ENCODE data around the gene SCN2A. TPM values are rescaled to one million over a fixed set of nuclear protein-coding genes. Genes with fewer than 3 reads are reported as not detected.

Gene SCN2A
- total RNA-seq, 6 experiments from 2014 or later, result 0.14 to 0.94 (median 0.67) TPM

DNA sequence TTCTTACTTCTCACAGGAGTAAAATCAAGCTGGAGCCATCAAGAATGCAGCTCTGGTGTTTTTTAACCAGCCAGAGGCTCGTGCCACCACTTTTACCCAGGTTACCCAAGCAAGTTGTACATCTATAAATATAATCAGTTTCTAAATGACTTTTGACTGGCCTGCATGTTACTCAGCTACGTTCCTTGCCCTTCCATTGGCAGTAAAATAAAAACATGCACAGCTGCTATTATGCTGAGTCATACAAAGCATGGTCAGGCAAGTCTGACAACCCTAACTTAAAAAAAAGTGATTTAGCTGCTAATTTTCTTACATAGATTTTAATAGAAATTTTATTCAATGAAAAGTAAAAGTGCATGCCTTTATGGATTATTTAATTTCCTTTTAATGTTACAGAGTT is 118.5 kb downstream of the SCN2A start:
- H3K4me3 Mint-ChIP-seq, result no peak overlapping the region
- no peak overlapping the region for H3K27ac Mint-ChIP-seq
- DNase-seq, result peak; percentile 15
- no peak for TF ChIP-seq CTCF (IDR thresholded peaks at IDR 0.05)
- no peaks in the 10 kb centered on the region for H3K27me3 Mint-ChIP-seq (ENCODE audit: insufficient read depth)
- no peaks in the 10 kb centered on the region for H3K9me3 Mint-ChIP-seq
- H3K4me1 Mint-ChIP-seq (ENCODE audit: low read depth), result no peaks in the 10 kb centered on the region
- no peaks in the 10 kb centered on the region for H3K36me3 Mint-ChIP-seq (ENCODE audit: low read depth)

GRCh38 chr2:165361514-165361913 is 122.3 kb downstream of the SCN2A start:
- no peak for DNase-seq
- Mint-ChIP-seq H3K27ac (no peak overlapping the region), H3K4me1 (ENCODE audit: low read depth) (no peaks in the 10 kb centered on the region), H3K9me3 (no peaks in the 10 kb centered on the region; the same call in 1 of the 2 replicates), H3K27me3 (ENCODE audit: insufficient read depth) (no peaks in the 10 kb centered on the region), H3K4me3 (no peak overlapping the region), H3K36me3 (ENCODE audit: low read depth) (no peaks in the 10 kb centered on the region)
- no peak for TF ChIP-seq CTCF (IDR thresholded peaks at IDR 0.05)

DNA sequence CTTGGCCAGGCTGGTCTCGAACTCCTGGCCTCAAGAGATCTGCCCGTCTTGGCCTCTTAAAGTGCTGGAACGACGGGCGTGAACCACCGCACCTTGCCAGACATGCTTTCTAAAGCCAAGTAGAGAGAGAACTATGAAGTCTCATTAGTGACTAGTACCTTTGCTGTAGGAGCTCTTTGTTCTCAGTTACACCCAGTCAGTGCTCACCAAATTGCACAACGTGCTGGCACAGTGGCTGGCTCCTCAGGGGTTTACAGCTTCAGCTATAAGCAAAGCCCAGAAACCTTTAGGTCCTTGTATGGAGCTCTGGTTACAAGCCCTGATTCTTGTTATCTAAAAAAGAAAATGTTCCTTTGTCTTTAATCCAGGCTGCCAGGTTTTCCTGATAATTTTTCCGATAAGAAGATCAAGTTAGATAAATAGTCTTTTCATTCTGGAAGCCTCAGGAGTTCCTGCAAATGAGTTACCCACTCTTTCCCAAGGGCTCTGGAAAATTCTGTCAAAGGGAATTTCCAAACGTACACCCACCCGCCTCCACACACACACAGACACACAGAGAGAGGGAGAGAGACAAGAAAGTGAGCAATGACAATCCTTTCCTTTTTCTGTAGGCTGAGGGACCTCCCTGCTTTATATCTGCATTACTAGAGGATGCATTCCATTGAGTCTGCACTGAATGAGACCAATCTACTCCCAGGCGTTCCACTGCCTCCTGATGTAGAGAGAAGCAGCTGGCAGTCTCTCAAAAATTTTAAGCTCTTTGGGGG is 130.1 kb downstream of the SCN2A start:
- no peak for DNase-seq
- TF ChIP-seq CTCF (IDR thresholded peaks at IDR 0.05), result no peak
- H3K36me3 Mint-ChIP-seq (ENCODE audit: low read depth), result no peaks in the 10 kb centered on the region
- no peaks in the 10 kb centered on the region for H3K27me3 Mint-ChIP-seq (ENCODE audit: insufficient read depth)
- no peak overlapping the region for H3K27ac Mint-ChIP-seq
- H3K4me3 Mint-ChIP-seq, result no peak overlapping the region
- H3K4me1 Mint-ChIP-seq (ENCODE audit: low read depth), result no peaks in the 10 kb centered on the region
- no peaks in the 10 kb centered on the region; the same call in 1 of the 2 replicates for H3K9me3 Mint-ChIP-seq

GRCh38 chr2:165369898-165370296 is 130.7 kb downstream of the SCN2A start:
- no peak overlapping the region for H3K4me3 Mint-ChIP-seq
- no peaks in the 10 kb centered on the region for H3K36me3 Mint-ChIP-seq (ENCODE audit: low read depth)
- no peak for DNase-seq
- no peaks in the 10 kb centered on the region; the same call in 1 of the 2 replicates for H3K9me3 Mint-ChIP-seq
- H3K27me3 Mint-ChIP-seq (ENCODE audit: insufficient read depth), result no peaks in the 10 kb centered on the region
- no peak overlapping the region for H3K27ac Mint-ChIP-seq
- H3K4me1 Mint-ChIP-seq (ENCODE audit: low read depth), result no peaks in the 10 kb centered on the region
- TF ChIP-seq CTCF (IDR thresholded peaks at IDR 0.05), result no peak

DNA sequence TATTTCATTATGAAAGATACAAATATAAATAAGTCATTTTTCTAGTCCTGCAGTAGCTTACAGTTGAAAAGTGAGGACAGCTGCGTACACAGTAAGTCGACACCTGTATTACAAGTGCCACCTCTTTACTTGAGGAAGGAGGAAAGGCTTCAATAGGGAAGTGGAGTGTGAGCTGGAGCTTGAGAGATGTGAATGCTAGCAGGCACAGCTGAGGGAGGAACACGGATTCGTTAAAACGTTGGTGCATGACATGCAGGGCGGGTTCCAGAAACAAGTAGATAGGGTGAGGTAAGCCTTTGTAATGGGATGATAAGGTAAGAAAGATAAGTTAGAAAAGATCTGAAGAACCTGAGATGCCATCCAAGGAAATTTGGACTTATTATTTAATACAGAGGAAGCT is 132.1 kb downstream of the SCN2A start:
- Mint-ChIP-seq H3K36me3 (ENCODE audit: low read depth) (no peaks in the 10 kb centered on the region), H3K27me3 (ENCODE audit: insufficient read depth) (no peaks in the 10 kb centered on the region), H3K4me1 (ENCODE audit: low read depth) (no peaks in the 10 kb centered on the region), H3K27ac (no peak overlapping the region), H3K9me3 (no peaks in the 10 kb centered on the region; the same call in 1 of the 2 replicates), H3K4me3 (no peak overlapping the region)
- no peak for TF ChIP-seq CTCF (IDR thresholded peaks at IDR 0.05)
- DNase-seq, result no peak
